GM10266 (cell line): Measurements from ENCODE around the gene GPR78.
A peak's percentile ranks its signal among the peaks of the same experiment; 100 is the strongest.

ENCODE experiments used
- DNase-seq: peaks from one replicate; pipeline ENCODE4 v3.0.0; 2012; ENCODE audit errors: extremely low spot score
- CTCF ChIP-seq: IDR thresholded peaks from 2 replicates; pipeline ENCODE4 v1.5.1; 2012; ENCODE audit warnings: mild to moderate bottlenecking, low read depth; ENCODE audit not compliant: control insufficient read depth, insufficient read depth; ENCODE audit errors: missing control alignments

Gene GPR78

GRCh38 chr4:8602686-8603430 is 22.7 kb downstream of the GPR78 start:
- no peak for DNase-seq
- TF ChIP-seq CTCF: no peak

GRCh38 chr4:8603931-8604330 is 23.7 kb downstream of the GPR78 start:
- no peak for TF ChIP-seq CTCF
- no peak for DNase-seq

GRCh38 chr4:8605289-8605688 is 25.1 kb downstream of the GPR78 start:
- DNase-seq: no peak
- TF ChIP-seq CTCF: no peak

- no peak for DNase-seq
These were observed 26.3 kb downstream of the GPR78 start for GRCh38 chr4:8606476-8606875.

GRCh38 chr4:8606966-8607365 is 26.8 kb downstream of the GPR78 start:
- TF ChIP-seq CTCF: no peak
- DNase-seq: no peak

More at GRCh38 chr4:8606476-8606875, 26.3 kb downstream of the GPR78 start:
- TF ChIP-seq CTCF: no peak

- TF ChIP-seq CTCF: peak; percentile 89
- peak; percentile 81 for DNase-seq
These were observed 27.6 kb downstream of the GPR78 start for GRCh38 chr4:8607603-8608481.
